Mesenchymal stem cell (in vitro differentiated cells and primary cell): ENCODE measurements around the gene CDCA8. TPM values are rescaled to one million over a fixed set of nuclear protein-coding genes. Genes with fewer than 3 reads are reported as not detected.

Source experiments
- DNase-seq: peaks from one replicate; pipeline ENCODE4 v3.0.0-alpha.2; 2013
- H2AFZ ChIP-seq: one replicate; pipeline ENCODE4 v1.6.1; 2013; ENCODE audit warnings: low read depth, mild to moderate bottlenecking, control low read depth, inconsistent platforms, low read length, moderate library complexity
- H2AK5ac ChIP-seq: 2 replicates; pipeline ENCODE4 v1.6.1; 2013; ENCODE audit warnings: low read length, moderate library complexity, mild to moderate bottlenecking, inconsistent platforms; ENCODE audit not compliant: severe bottlenecking
- H2BK120ac ChIP-seq: one replicate; pipeline ENCODE4 v1.6.1; 2013; ENCODE audit warnings: low read depth, mild to moderate bottlenecking, inconsistent platforms, low read length, moderate library complexity
- H2BK12ac ChIP-seq, 2 experiments: one replicate each; pipeline ENCODE4 v1.6.1; 2013; ENCODE audit warnings: inconsistent platforms in 2 of 2, low read length in 2 of 2, mild to moderate bottlenecking in 2 of 2, moderate library complexity in 2 of 2, control low read depth in 1 of 2
- H2BK15ac ChIP-seq: one replicate; pipeline ENCODE4 v1.6.1; 2013; ENCODE audit warnings: mild to moderate bottlenecking, low read depth, inconsistent platforms; ENCODE audit not compliant: poor library complexity, severe bottlenecking
- H2BK5ac ChIP-seq: 2 replicates; pipeline ENCODE4 v1.6.1; 2013; ENCODE audit warnings: low read depth, mild to moderate bottlenecking, low read length, control low read depth, inconsistent platforms; ENCODE audit not compliant: poor library complexity, severe bottlenecking
- H3K14ac ChIP-seq, 2 experiments: one replicate each; pipeline ENCODE4 v1.6.1; 2013; ENCODE audit warnings: inconsistent platforms in 2 of 2, low read length in 2 of 2, control low read depth in 1 of 2, mild to moderate bottlenecking in 1 of 2, moderate library complexity in 1 of 2
- H3K18ac ChIP-seq, 2 experiments: one replicate each; pipeline ENCODE4 v1.6.1; 2013; ENCODE audit warnings: inconsistent platforms in 2 of 2, low read length in 2 of 2, control low read depth in 1 of 2, low read depth in 1 of 2, mild to moderate bottlenecking in 1 of 2
- H3K23ac ChIP-seq, 2 experiments: one replicate each; pipeline ENCODE4 v1.6.1; 2013; ENCODE audit warnings: inconsistent platforms in 2 of 2, low read length in 2 of 2, mild to moderate bottlenecking in 2 of 2, moderate library complexity in 2 of 2, control low read depth in 1 of 2
- H3K27ac ChIP-seq: 2 replicates; pipeline ENCODE4 v1.5.1; 2013; ENCODE audit warnings: mild to moderate bottlenecking, moderate library complexity, low read length, control low read depth, inconsistent platforms; ENCODE audit not compliant: poor library complexity, severe bottlenecking
- H3K27me3 ChIP-seq, 2 experiments: 2 replicates each; pipeline versions ENCODE4 v1.6.1 to v1.7.0; 2013; ENCODE audit warnings: low read length in 2 of 2, mild to moderate bottlenecking in 2 of 2, moderate library complexity in 2 of 2, control low read depth in 1 of 2, inconsistent platforms in 1 of 2; ENCODE audit not compliant: control insufficient read depth in 1 of 2, insufficient read depth in 1 of 2
- H3K36me3 ChIP-seq, 2 experiments: 2 replicates each; pipeline versions ENCODE4 v1.6.1 to v1.7.0; 2013; ENCODE audit warnings: low read length in 2 of 2, control low read depth in 1 of 2, inconsistent platforms in 1 of 2, low read depth in 1 of 2, mild to moderate bottlenecking in 1 of 2; ENCODE audit not compliant: insufficient read depth in 2 of 2, control insufficient read depth in 1 of 2
- H3K4ac ChIP-seq, 2 experiments: one replicate each; pipeline ENCODE4 v1.6.1; 2013; ENCODE audit warnings: inconsistent platforms in 2 of 2, low read length in 2 of 2, mild to moderate bottlenecking in 2 of 2, moderate library complexity in 2 of 2, control low read depth in 1 of 2, low read depth in 1 of 2
- H3K4me1 ChIP-seq: 2 replicates; pipeline ENCODE4 v1.6.1; 2013; ENCODE audit warnings: low read depth, low read length, control low read depth; ENCODE audit not compliant: control insufficient read depth, insufficient read depth
- H3K4me2 ChIP-seq: 2 replicates; pipeline ENCODE4 v1.6.1; 2013; ENCODE audit warnings: low read length, mild to moderate bottlenecking, inconsistent platforms; ENCODE audit not compliant: poor library complexity, severe bottlenecking
- H3K4me3 ChIP-seq, 2 experiments: 2 replicates each; pipeline versions ENCODE4 v1.5.1 to v1.7.0; 2013; ENCODE audit warnings: low read length in 2 of 2, mild to moderate bottlenecking in 2 of 2, control low read depth in 1 of 2, low read depth in 1 of 2; ENCODE audit not compliant: insufficient read depth in 1 of 2
- H3K79me1 ChIP-seq: replicated peaks from 2 replicates; pipeline ENCODE4 v1.6.1; 2013; ENCODE audit warnings: mild to moderate bottlenecking, control low read depth, low read length, inconsistent platforms; ENCODE audit not compliant: poor library complexity, severe bottlenecking
- H3K9ac ChIP-seq: 2 replicates; pipeline ENCODE4 v1.7.0; 2013; ENCODE audit warnings: mild to moderate bottlenecking, low read length, moderate library complexity
- H3K9me3 ChIP-seq: 2 replicates; pipeline ENCODE4 v1.7.0; 2013; ENCODE audit warnings: mild to moderate bottlenecking, low read length; ENCODE audit not compliant: control insufficient read depth
- H4K8ac ChIP-seq: one replicate; pipeline ENCODE4 v1.6.1; 2013; ENCODE audit warnings: inconsistent platforms, mild to moderate bottlenecking, low read length, moderate library complexity
- H4K91ac ChIP-seq: one replicate; pipeline ENCODE4 v1.6.1; 2013; ENCODE audit warnings: mild to moderate bottlenecking, low read length, inconsistent platforms
- WGBS: methylation state at CpG from one replicate; pipeline ENCODE4 v1.1.7; 2013; ENCODE audit warnings: mixed read lengths; 5-methylcytosine and 5-hydroxymethylcytosine counted together
- polyA plus RNA-seq, 2 experiments: library from polyadenylated mRNA; stranded (reverse); fragments of 200-250 nt; gene quantifications; one replicate each; pipeline ENCODE4 v1.2.3, GENCODE V29; 2013

The CDCA8 gene
- 4.9 TPM for polyA plus RNA-seq (2013, experiment 1 of 2)
- 4.9 TPM for polyA plus RNA-seq (2013, experiment 2 of 2)

- Histone ChIP-seq H3K9ac (peak within 1 kb of the TSS; percentile 89), H3K4me1 (peaks cover 20% of the 10 kb centered on the region), H3K27ac (no peak within 1 kb of the TSS), H2BK120ac (peak within 1 kb of the TSS; percentile 52), H3K4ac (peak within 1 kb of the TSS; percentile 66 to 69), H2BK12ac (peak within 1 kb of the TSS in 1 of 2 experiments; percentile 67), H3K27me3 (no peaks in the 10 kb centered on the region), H3K9me3 (no peaks in the 10 kb centered on the region), H3K36me3 (peaks cover 2 to 14% of the 10 kb centered on the region in 2 experiments), H3K18ac (peak within 1 kb of the TSS; percentile 86 to 87), H3K14ac (peak within 1 kb of the TSS in 1 of 2 experiments; percentile 90), H3K4me3 (peak within 1 kb of the TSS; percentile 97 to 98), H3K23ac (peak within 1 kb of the TSS; percentile 4 to 86), H4K91ac (peak within 1 kb of the TSS; percentile 78), H2BK5ac (no peak within 1 kb of the TSS), H2AFZ (peak within 1 kb of the TSS; percentile 99), H3K79me1 (peaks cover 41% of the 10 kb centered on the region), H4K8ac (peak within 1 kb of the TSS; percentile 93), H3K4me2 (peak within 1 kb of the TSS; percentile 99), H2AK5ac (no peak within 1 kb of the TSS), H2BK15ac (peak within 1 kb of the TSS; percentile 73)
- WGBS, result under 1% methylated on average over 51 of the region's 54 CpGs
- DNase-seq, result peak; percentile 98
Measured at GRCh38 chr1:37692078-37692833, at the start of gene CDCA8. CDCA8 (plus strand) TSS chr1:37692516; CDS start chr1:37692691, 175 bp downstream.

- 86% methylated on average over 7 of the region's 7 CpGs for WGBS
- H2AFZ ChIP-seq, result no peak overlapping the region
- peaks cover 30 to 60% of the 10 kb centered on the region in 2 experiments for H3K27me3 ChIP-seq
- H3K14ac ChIP-seq, result no peak overlapping the region
- no peaks in the 10 kb centered on the region for H3K36me3 ChIP-seq
- H2BK120ac ChIP-seq, result no peak overlapping the region
- no peaks in the 10 kb centered on the region for H3K79me1 ChIP-seq
- no peak overlapping the region for H2AK5ac ChIP-seq
- no peak overlapping the region for H4K91ac ChIP-seq
- no peak overlapping the region for H4K8ac ChIP-seq
- H2BK15ac ChIP-seq, result no peak overlapping the region
- H3K23ac ChIP-seq, result no peak overlapping the region
- DNase-seq, result no peak
- H3K4me1 ChIP-seq, result no peaks in the 10 kb centered on the region
- H2BK5ac ChIP-seq, result no peak overlapping the region
- H3K4me3 ChIP-seq, result no peak overlapping the region
- H3K4me2 ChIP-seq, result no peak overlapping the region
- no peak overlapping the region for H2BK12ac ChIP-seq
- H3K9me3 ChIP-seq, result peaks cover 6% of the 10 kb centered on the region
- H3K27ac ChIP-seq, result no peak overlapping the region
- no peak overlapping the region for H3K18ac ChIP-seq
- no peak overlapping the region for H3K4ac ChIP-seq
- no peak overlapping the region for H3K9ac ChIP-seq
Measured at GRCh38 chr1:37647281-37647680, 45.0 kb upstream of the CDCA8 start.

GRCh38 chr1:37650173-37650572 is 42.1 kb upstream of the CDCA8 start:
- H3K4ac ChIP-seq, result no peak overlapping the region
- H3K14ac ChIP-seq, result no peak overlapping the region
- H2BK120ac ChIP-seq, result no peak overlapping the region
- no peak overlapping the region for H2AK5ac ChIP-seq
- H3K27me3 ChIP-seq, result peaks cover 10 to 44% of the 10 kb centered on the region in 2 experiments
- H2AFZ ChIP-seq, result no peak overlapping the region
- H2BK5ac ChIP-seq, result no peak overlapping the region
- no peaks in the 10 kb centered on the region for H3K9me3 ChIP-seq
- no peaks in the 10 kb centered on the region for H3K4me1 ChIP-seq
- no peak overlapping the region for H3K23ac ChIP-seq
- no peak for DNase-seq
- no peak overlapping the region for H3K4me3 ChIP-seq
- no peak overlapping the region for H2BK12ac ChIP-seq
- no peak overlapping the region for H3K4me2 ChIP-seq
- no peak overlapping the region for H3K27ac ChIP-seq
- no peak overlapping the region for H4K91ac ChIP-seq
- H2BK15ac ChIP-seq, result no peak overlapping the region
- no peak overlapping the region for H4K8ac ChIP-seq
- no peak overlapping the region for H3K18ac ChIP-seq
- 70% methylated on average over 4 of the region's 5 CpGs for WGBS
- H3K9ac ChIP-seq, result no peak overlapping the region
- H3K36me3 ChIP-seq, result no peaks in the 10 kb centered on the region
- H3K79me1 ChIP-seq, result no peaks in the 10 kb centered on the region

- Histone ChIP-seq H3K4me3 (no peak overlapping the region), H3K23ac (no peak overlapping the region), H3K36me3 (no peaks in the 10 kb centered on the region), H3K4me2 (no peak overlapping the region), H3K9ac (no peak overlapping the region), H3K27ac (no peak overlapping the region), H3K4me1 (no peaks in the 10 kb centered on the region), H2AFZ (no peak overlapping the region), H3K4ac (no peak overlapping the region), H2AK5ac (no peak overlapping the region), H3K18ac (no peak overlapping the region), H4K8ac (no peak overlapping the region), H3K14ac (no peak overlapping the region), H3K79me1 (no peaks in the 10 kb centered on the region), H4K91ac (no peak overlapping the region), H3K9me3 (no peaks in the 10 kb centered on the region), H3K27me3 (peaks cover 10 to 45% of the 10 kb centered on the region in 2 experiments), H2BK15ac (no peak overlapping the region), H2BK5ac (no peak overlapping the region), H2BK120ac (no peak overlapping the region), H2BK12ac (no peak overlapping the region)
- WGBS, result 61% methylated on average over 4 of the region's 5 CpGs
- no peak for DNase-seq
Measured at GRCh38 chr1:37650721-37651120, 41.6 kb upstream of the CDCA8 start.
